Caco-2 (cell line): Measurements from ENCODE around the gene HOXB6. TPM values are rescaled to one million over a fixed set of nuclear protein-coding genes. Genes with fewer than 3 reads are reported as not detected.

Experiments used
- BruUV-seq: library from RNA; stranded (reverse); fragments of 400-500 nt; replicated peaks from 2 replicates; lab custom pipeline; 2021; lab: Mats Ljungman, UMichigan
- CTCF ChIA-PET: fragments of 300-600 bp; sonication (Branson Sonifier 250); formaldehyde crosslinking; loops from one replicate; lab custom pipeline; 2022; ENCODE audit warnings: antibody characterized with exemption; lab: Charles Lee
- POLR2A ChIA-PET: fragments of 300-600 bp; sonication (Branson Sonifier 250); formaldehyde crosslinking; loops from one replicate; lab custom pipeline; 2022; ENCODE audit warnings: antibody characterized with exemption; lab: Charles Lee
- DNase-seq, 2 experiments: peaks; one replicate each; pipeline versions ENCODE4 v3.0.0 to v3.0.0-alpha.2; 2020 to 2022
- H3K27me3 ChIP-seq: replicated peaks from 2 replicates; pipeline ENCODE4 v1.6.0; 2011; ENCODE audit warnings: low read length; ENCODE audit not compliant: control insufficient read depth, insufficient read depth
- H3K36me3 ChIP-seq: 2 replicates; pipeline ENCODE4 v1.5.1; 2011; ENCODE audit warnings: low read length; ENCODE audit not compliant: control insufficient read depth, insufficient read depth
- H3K4me1 ChIP-seq: fragments of 250-450 bp; sonication (Bioruptor Pico); 2 replicates; pipeline ENCODE4 v1.5.1; 2020; ENCODE audit warnings: mild to moderate bottlenecking
- H3K4me3 ChIP-seq: 2 replicates; pipeline ENCODE4 v1.5.1; 2011; ENCODE audit warnings: low read depth, mild to moderate bottlenecking, control low read depth, low read length
- H3K9me3 ChIP-seq: fragments of 250-450 bp; sonication (Bioruptor Pico); 2 replicates; pipeline ENCODE4 v1.5.1; 2020; ENCODE audit warnings: mild to moderate bottlenecking, moderate library complexity
- H3K27ac Mint-ChIP-seq: one replicate; pipeline ENCODE4 v1.8.0; 2022; ENCODE audit warnings: mixed read lengths; ENCODE audit not compliant: unreplicated experiment
- H3K27me3 Mint-ChIP-seq: one replicate; pipeline ENCODE4 v1.8.0; 2022; ENCODE audit warnings: mixed read lengths; ENCODE audit not compliant: insufficient read depth, unreplicated experiment
- H3K36me3 Mint-ChIP-seq: one replicate; pipeline ENCODE4 v1.8.0; 2022; ENCODE audit warnings: mild to moderate bottlenecking, mixed read lengths; ENCODE audit not compliant: insufficient read depth, unreplicated experiment
- H3K4me1 Mint-ChIP-seq: one replicate; pipeline ENCODE4 v1.8.0; 2022; ENCODE audit warnings: low read depth, mixed read lengths; ENCODE audit not compliant: unreplicated experiment
- H3K4me3 Mint-ChIP-seq: one replicate; pipeline ENCODE4 v1.8.0; 2022; ENCODE audit warnings: mild to moderate bottlenecking, moderate library complexity, mixed read lengths; ENCODE audit not compliant: unreplicated experiment
- H3K9me3 Mint-ChIP-seq: one replicate; pipeline ENCODE4 v1.8.0; 2022; ENCODE audit warnings: mixed read lengths; ENCODE audit not compliant: unreplicated experiment
- intact Hi-C: fragments of 100-400 bp; cut with micrococcal nuclease; formaldehyde crosslinking; loops from one replicate; pipeline ENCODE4 v1.10.0; 2022; ENCODE audit not compliant: unreplicated experiment
- total RNA-seq: library from RNA; stranded (reverse); gene quantifications from 2 replicates; pipeline ENCODE4 v1.2.3, GENCODE V29; 2022
- TF ChIP-seq, protein P1 (sequence below), 2 experiments: fragments of 200-600 bp in 1 of 2; IDR thresholded peaks; 1 replicate in 1 of 2; 2 replicates in 1 of 2; pipeline versions ENCODE4 v1.5.1 to v1.8.0; 2011 to 2022; ENCODE audit warnings: antibody characterized with exemption in 1 of 2, control low read depth in 1 of 2, inconsistent platforms in 1 of 2, low read depth in 1 of 2, low read length in 1 of 2, mild to moderate bottlenecking in 1 of 2, moderate library complexity in 1 of 2; ENCODE audit not compliant: insufficient read depth in 1 of 2, severe bottlenecking in 1 of 2, unreplicated experiment in 1 of 2

The HOXB6 gene
- total RNA-seq, 1 experiment from 2014 or later, result 1.9 TPM

- Mint-ChIP-seq H3K4me3 (no peak overlapping the region), H3K4me1 (no peaks in the 10 kb centered on the region), H3K9me3 (no peaks in the 10 kb centered on the region), H3K36me3 (no peaks in the 10 kb centered on the region), H3K27me3 (peaks cover 18% of the 10 kb centered on the region), H3K27ac (no peak overlapping the region)
- no peak for DNase-seq
- H3K4me1 ChIP-seq, result peaks cover 12% of the 10 kb centered on the region
- BruUV-seq, result no TSS peak
- no peaks in the 10 kb centered on the region for H3K36me3 ChIP-seq
- ChIA-PET POLR2A (no interaction called here), CTCF (interaction anchor here (0.6 to 1.3 kb wide), 4 partner anchors 92 to 287 kb away, joined by 3 to 4 read pairs (median 3); no protein-coding TSS in a partner anchor)
- TF ChIP-seq, protein P1, sequence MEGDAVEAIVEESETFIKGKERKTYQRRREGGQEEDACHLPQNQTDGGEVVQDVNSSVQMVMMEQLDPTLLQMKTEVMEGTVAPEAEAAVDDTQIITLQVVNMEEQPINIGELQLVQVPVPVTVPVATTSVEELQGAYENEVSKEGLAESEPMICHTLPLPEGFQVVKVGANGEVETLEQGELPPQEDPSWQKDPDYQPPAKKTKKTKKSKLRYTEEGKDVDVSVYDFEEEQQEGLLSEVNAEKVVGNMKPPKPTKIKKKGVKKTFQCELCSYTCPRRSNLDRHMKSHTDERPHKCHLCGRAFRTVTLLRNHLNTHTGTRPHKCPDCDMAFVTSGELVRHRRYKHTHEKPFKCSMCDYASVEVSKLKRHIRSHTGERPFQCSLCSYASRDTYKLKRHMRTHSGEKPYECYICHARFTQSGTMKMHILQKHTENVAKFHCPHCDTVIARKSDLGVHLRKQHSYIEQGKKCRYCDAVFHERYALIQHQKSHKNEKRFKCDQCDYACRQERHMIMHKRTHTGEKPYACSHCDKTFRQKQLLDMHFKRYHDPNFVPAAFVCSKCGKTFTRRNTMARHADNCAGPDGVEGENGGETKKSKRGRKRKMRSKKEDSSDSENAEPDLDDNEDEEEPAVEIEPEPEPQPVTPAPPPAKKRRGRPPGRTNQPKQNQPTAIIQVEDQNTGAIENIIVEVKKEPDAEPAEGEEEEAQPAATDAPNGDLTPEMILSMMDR (IDR thresholded peaks at IDR 0.05; ENCODE audit: insufficient read depth in 1 of 2, low read depth in 1 of 2, low read length in 1 of 2, severe bottlenecking in 1 of 2, unreplicated experiment in 1 of 2), result no peak
- peaks cover 8% of the 10 kb centered on the region for H3K27me3 ChIP-seq
- no peak overlapping the region for H3K4me3 ChIP-seq
- intact Hi-C loops, result no loop called here
- no peaks in the 10 kb centered on the region for H3K9me3 ChIP-seq
Observed at GRCh38 chr17:48592057-48592514, 12.7 kb downstream of the HOXB6 start.

GRCh38 chr17:48591255-48592056 lies 13.3 kb downstream of the HOXB6 start:
- Histone ChIP-seq H3K4me1 (peaks cover 11% of the 10 kb centered on the region), H3K27me3 (peaks cover 8% of the 10 kb centered on the region), H3K36me3 (no peaks in the 10 kb centered on the region), H3K4me3 (no peak overlapping the region), H3K9me3 (no peaks in the 10 kb centered on the region)
- BruUV-seq, result no TSS peak
- DNase-seq, result no peak
- Mint-ChIP-seq H3K27ac (no peak overlapping the region), H3K36me3 (no peaks in the 10 kb centered on the region), H3K4me1 (no peaks in the 10 kb centered on the region), H3K27me3 (peaks cover 20% of the 10 kb centered on the region), H3K9me3 (no peaks in the 10 kb centered on the region), H3K4me3 (no peak overlapping the region)
- intact Hi-C loops, result no loop called here
- TF ChIP-seq, protein P1 (IDR thresholded peaks at IDR 0.05; ENCODE audit: insufficient read depth in 1 of 2, low read depth in 1 of 2, low read length in 1 of 2, severe bottlenecking in 1 of 2, unreplicated experiment in 1 of 2), result no peak
- ChIA-PET CTCF (no interaction called here), POLR2A (no interaction called here)

GRCh38 chr17:48590607-48591161 lies 14.1 kb downstream of the HOXB6 start:
- intact Hi-C loops, result no loop called here
- H3K4me1 Mint-ChIP-seq, result peaks cover 5% of the 10 kb centered on the region
- peaks cover 27% of the 10 kb centered on the region for H3K27me3 Mint-ChIP-seq
- no peaks in the 10 kb centered on the region for H3K9me3 Mint-ChIP-seq
- TSS peak; percentile 89 for BruUV-seq
- H3K36me3 Mint-ChIP-seq, result no peaks in the 10 kb centered on the region
- H3K27me3 ChIP-seq, result peaks cover 12% of the 10 kb centered on the region
- H3K27ac Mint-ChIP-seq, result no peak overlapping the region
- H3K36me3 ChIP-seq, result no peaks in the 10 kb centered on the region
- TF ChIP-seq, protein P1 (IDR thresholded peaks at IDR 0.05; ENCODE audit: insufficient read depth in 1 of 2, low read depth in 1 of 2, low read length in 1 of 2, severe bottlenecking in 1 of 2, unreplicated experiment in 1 of 2), result no peak
- no peak overlapping the region for H3K4me3 ChIP-seq
- DNase-seq, result no peak
- peak overlapping the region; percentile 66 for H3K4me3 Mint-ChIP-seq
- no peaks in the 10 kb centered on the region for H3K9me3 ChIP-seq
- ChIA-PET CTCF (interaction anchor here (0.6 kb wide), 2 partner anchors 11 to 1035 kb away, joined by 3 read pairs; no protein-coding TSS in a partner anchor), POLR2A (interaction anchor here (0.6 kb wide), 1 partner anchor 36 kb away, joined by 17 read pairs; the partner anchor contains the start of gene HOXB9)
- peaks cover 15% of the 10 kb centered on the region for H3K4me1 ChIP-seq
